Muscle of arm (tissue), 14 donors: Measurements from ENCODE around the gene PMF1. TPM values are rescaled to one million over a fixed set of nuclear protein-coding genes. Genes with fewer than 3 reads are reported as not detected.
"Not testable (repeated sequence)": the region's sequence is repeated elsewhere in the genome, so short reads cannot be mapped to it uniquely, and the experiment has no call there.

Source experiments
- DNase-seq: peaks from one replicate; pipeline ENCODE4 v3.0.0-alpha.2; 2013
- long read RNA-seq, 11 donors: transcript quantifications; one replicate each; lab custom pipeline, GENCODE V29; 2026
- polyA plus RNA-seq, 12 donors: library from polyadenylated mRNA; unstranded; fragments of 120-200 nt; gene quantifications; one replicate each; pipeline ENCODE4 v1.2.1, GENCODE V29; 2013; ENCODE audit not compliant: insufficient read length in 12 of 12

PMF1 gene, protein sequence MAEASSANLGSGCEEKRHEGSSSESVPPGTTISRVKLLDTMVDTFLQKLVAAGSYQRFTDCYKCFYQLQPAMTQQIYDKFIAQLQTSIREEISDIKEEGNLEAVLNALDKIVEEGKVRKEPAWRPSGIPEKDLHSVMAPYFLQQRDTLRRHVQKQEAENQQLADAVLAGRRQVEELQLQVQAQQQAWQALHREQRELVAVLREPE
- 10 to 100 TPM in 11 of 12 donors, not detected in 1; 37.1 to 66.7 (median 40.6) TPM for polyA plus RNA-seq
- long read RNA-seq, donor 1, transcript PMF1-202 (5 exons, 1,068 nt): major isoform, 31 of 83 reads
- long read RNA-seq, donor 1, partial matches to known transcripts: 50 of 83 reads
- long read RNA-seq, donor 1, other reads (novel, unspliced or antisense): 0 of 83 reads
- long read RNA-seq, donor 2, transcript PMF1-202 (5 exons, 1,068 nt): major isoform, 26 of 26 reads
- long read RNA-seq, donor 2, partial matches to known transcripts: 0 of 26 reads
- long read RNA-seq, donor 2, other reads (novel, unspliced or antisense): 0 of 26 reads
- long read RNA-seq, donor 3, transcript PMF1-202 (5 exons, 1,068 nt): major isoform, 8 of 27 reads
- long read RNA-seq, donor 3, partial matches to known transcripts: 18 of 27 reads
- long read RNA-seq, donor 3, other reads (novel, unspliced or antisense): 0 of 27 reads
- long read RNA-seq, donor 4, transcript PMF1-202 (5 exons, 1,068 nt): major isoform, 6 of 7 reads
- long read RNA-seq, donor 4, partial matches to known transcripts: 0 of 7 reads
- long read RNA-seq, donor 4, other reads (novel, unspliced or antisense): 0 of 7 reads
- long read RNA-seq, donor 5, transcript PMF1-202 (5 exons, 1,068 nt): major isoform, 27 of 27 reads
- long read RNA-seq, donor 5, partial matches to known transcripts: 0 of 27 reads
- long read RNA-seq, donor 5, other reads (novel, unspliced or antisense): 0 of 27 reads
- long read RNA-seq, donor 6, transcript PMF1-202 (5 exons, 1,068 nt): major isoform, 5 of 5 reads
- long read RNA-seq, donor 6, partial matches to known transcripts: 0 of 5 reads
- long read RNA-seq, donor 6, other reads (novel, unspliced or antisense): 0 of 5 reads
- long read RNA-seq, donor 7, transcript PMF1-202 (5 exons, 1,068 nt): major isoform, 8 of 16 reads
- long read RNA-seq, donor 7, partial matches to known transcripts: 8 of 16 reads
- long read RNA-seq, donor 7, other reads (novel, unspliced or antisense): 0 of 16 reads
- long read RNA-seq, donor 8, transcript PMF1-202 (5 exons, 1,068 nt): major isoform, 23 of 24 reads
- long read RNA-seq, donor 8, partial matches to known transcripts: 0 of 24 reads
- long read RNA-seq, donor 8, other reads (novel, unspliced or antisense): 0 of 24 reads
- long read RNA-seq, donor 9, transcript PMF1-202 (5 exons, 1,068 nt): major isoform, 13 of 25 reads
- long read RNA-seq, donor 9, partial matches to known transcripts: 11 of 25 reads
- long read RNA-seq, donor 9, other reads (novel, unspliced or antisense): 0 of 25 reads
- long read RNA-seq, donor 10, transcript PMF1-202 (5 exons, 1,068 nt): major isoform, 14 of 17 reads
- long read RNA-seq, donor 10, partial matches to known transcripts: 0 of 17 reads
- long read RNA-seq, donor 10, other reads (novel, unspliced or antisense): 0 of 17 reads
- long read RNA-seq, donor 11, transcript PMF1-202 (5 exons, 1,068 nt): major isoform, 25 of 26 reads
- long read RNA-seq, donor 11, partial matches to known transcripts: 0 of 26 reads
- long read RNA-seq, donor 11, other reads (novel, unspliced or antisense): 0 of 26 reads

DNA sequence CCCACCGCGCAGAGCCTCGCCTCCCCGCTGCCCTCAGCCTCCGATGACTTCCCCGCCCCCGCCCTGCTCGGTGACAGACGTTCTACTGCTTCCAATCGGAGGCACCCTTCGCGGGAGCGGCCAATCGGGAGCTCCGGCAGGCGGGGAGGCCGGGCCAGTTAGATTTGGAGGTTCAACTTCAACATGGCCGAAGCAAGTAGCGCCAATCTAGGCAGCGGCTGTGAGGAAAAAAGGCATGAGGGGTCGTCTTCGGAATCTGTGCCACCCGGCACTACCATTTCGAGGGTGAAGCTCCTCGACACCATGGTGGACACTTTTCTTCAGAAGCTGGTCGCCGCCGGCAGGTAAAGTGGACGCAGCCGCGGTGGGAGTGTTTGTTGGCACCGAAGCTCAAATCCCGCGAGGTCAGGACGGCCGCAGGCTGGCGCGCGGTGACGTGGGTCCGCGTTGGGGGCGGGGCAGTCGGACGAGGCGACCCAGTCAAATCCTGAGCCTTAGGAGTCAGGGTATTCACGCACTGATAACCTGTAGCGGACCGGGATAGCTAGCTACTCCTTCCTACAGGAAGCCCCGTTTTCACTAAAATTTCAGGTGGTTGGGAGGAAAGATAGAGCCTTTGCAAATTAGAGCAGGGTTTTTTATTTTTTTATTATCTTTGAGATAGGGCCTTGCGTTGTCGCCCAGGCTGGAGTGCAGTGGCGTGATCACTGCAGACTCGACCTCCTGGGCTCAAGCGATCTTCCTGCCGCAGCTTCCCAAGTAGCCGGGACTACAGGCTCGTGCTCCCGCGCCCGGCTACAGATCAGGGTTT, at the start of gene PMF1:
Gene PMF1, plus strand, starts transcription at position 175 of the 811 bp plus-strand sequence. Its CDS starts 9 bp downstream, at position 184.
- DNase-seq: peak; percentile 96

DNA sequence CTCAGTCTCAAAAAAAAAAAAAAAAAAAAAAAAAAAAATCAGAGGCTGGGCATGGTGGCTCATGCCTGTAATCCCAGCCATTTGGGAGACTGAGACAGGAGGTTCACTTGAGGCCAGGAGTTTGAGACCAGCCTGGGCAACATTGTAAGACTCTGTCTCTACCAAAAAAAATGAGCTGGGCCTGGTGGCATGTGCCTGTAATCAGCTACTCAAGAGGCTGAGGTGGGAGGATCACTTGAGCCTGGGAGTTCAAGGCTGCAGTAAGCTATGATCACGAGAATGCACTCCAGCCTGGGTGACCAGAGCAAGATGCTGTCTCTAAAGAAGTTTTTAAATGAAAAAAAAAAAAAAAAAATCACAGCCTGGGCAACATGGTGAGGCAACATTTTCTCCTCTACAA, 49.1 kb upstream of the PMF1 start:
- DNase-seq: no peak

DNA sequence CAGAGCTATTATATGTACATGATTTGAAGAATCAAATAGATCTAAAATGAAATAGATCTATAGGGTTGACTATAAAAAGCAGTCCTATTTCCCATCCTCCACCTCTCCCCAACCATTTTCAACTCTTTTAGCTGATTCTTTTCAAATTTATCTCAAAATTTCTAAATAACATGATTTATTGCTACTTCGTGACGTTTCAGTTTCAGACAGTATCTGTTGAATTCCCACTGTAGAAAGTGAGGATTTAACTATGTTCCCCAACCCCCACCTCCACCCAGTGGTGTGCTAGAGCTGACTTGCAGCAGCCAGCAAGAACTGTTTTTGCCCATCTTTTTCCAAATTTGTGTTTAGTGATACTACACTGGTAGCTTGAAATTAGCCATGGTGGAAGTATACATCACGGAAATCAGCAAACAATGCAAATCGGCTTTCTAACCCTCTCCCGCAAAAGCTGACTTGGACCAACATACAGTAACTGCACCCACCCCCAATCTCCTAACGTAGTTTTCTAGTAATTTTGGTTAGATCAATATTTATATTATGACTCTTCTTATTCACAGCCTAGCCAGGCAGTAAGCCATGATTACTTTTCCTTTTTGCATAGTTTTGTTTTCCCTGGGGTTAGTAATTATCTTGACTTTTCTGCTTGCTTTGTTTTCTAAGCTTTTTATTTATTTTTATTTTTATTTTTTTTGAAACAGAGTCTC, 48.5 kb upstream of the PMF1 start:
- DNase-seq: no peak

DNA sequence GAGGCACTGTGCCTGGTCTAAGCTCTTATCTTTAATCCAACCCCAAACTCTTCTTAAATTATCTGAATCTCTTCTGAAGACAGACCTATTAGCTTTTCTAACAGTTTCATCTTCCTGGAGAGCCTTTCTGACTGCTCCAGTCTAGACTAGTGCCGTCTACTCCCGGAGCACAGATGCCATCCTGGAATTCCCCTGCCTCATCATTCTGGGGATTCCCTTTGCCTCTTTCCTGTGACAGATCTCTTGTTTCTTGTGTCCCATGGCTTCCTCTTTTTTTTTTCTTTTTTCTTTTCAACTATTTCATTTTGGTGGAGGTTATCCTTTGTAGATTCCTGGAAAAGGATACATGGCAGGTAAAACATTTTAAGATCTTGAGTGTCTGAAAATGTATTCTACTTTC, 47.7 kb upstream of the PMF1 start:
- no peak for DNase-seq

DNA sequence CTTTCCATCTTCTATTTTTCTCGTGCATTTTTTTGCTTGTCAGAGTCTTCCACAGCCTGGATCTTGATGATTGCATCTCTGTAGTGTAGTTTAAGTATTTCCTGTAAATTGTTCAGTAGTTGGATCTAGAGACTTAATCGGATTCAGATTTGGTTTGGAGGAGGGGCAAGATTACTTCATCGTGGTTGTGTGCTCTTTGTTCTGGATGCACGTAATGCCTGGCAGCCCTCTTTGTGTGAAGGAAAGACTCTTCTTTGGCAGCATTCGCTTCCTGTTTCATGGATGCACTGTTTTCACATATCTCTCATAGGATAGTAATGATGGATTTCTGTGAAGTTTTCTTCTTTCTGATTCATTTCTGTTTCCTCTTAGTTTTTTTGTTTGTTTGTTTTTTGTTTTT, 45.3 kb upstream of the PMF1 start:
- DNase-seq: no peak

DNA sequence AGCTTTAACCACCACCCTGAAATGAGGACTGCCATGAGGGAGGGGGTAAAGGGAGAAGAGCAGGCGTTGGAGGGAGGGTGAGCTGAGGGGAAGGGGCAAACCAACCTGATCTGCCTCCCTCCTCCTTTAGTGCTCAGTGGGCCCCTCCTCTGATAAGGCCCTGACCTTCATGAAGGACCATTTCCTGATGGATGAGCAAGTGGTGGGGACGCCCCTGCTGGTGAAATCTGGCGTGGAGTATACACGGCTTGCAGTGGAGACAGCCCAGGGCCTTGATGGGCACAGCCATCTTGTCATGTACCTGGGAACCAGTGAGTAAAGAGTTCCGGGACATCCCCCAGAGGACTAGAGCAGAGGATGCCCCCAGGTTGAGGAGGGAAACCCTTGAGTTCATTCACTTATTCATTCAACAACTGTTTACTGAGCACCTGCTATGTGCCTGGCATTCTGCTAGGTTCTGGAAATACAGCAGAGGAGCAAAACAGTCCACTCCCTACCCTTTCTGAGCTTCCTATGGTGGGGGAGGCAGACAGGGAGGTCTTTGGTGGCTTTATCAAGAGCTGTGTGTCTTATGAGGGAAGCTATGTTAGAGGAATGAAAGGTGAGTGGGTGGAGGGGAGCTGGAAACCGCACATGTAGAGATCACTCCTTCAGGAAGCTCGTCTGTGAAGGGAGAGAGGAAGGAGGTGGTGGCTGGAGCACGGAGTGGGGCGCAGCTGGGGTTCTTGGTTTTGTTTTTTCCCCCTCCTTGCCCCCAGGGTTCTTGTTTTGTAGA, 39.9 kb upstream of the PMF1 start:
- DNase-seq: no peak

DNA sequence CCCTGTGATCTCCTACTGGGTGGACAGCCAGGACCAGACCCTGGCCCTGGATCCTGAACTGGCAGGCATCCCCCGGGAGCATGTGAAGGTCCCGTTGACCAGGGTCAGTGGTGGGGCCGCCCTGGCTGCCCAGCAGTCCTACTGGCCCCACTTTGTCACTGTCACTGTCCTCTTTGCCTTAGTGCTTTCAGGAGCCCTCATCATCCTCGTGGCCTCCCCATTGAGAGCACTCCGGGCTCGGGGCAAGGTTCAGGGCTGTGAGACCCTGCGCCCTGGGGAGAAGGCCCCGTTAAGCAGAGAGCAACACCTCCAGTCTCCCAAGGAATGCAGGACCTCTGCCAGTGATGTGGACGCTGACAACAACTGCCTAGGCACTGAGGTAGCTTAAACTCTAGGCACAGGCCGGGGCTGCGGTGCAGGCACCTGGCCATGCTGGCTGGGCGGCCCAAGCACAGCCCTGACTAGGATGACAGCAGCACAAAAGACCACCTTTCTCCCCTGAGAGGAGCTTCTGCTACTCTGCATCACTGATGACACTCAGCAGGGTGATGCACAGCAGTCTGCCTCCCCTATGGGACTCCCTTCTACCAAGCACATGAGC, 36.1 kb upstream of the PMF1 start:
- DNase-seq: no peak

DNA sequence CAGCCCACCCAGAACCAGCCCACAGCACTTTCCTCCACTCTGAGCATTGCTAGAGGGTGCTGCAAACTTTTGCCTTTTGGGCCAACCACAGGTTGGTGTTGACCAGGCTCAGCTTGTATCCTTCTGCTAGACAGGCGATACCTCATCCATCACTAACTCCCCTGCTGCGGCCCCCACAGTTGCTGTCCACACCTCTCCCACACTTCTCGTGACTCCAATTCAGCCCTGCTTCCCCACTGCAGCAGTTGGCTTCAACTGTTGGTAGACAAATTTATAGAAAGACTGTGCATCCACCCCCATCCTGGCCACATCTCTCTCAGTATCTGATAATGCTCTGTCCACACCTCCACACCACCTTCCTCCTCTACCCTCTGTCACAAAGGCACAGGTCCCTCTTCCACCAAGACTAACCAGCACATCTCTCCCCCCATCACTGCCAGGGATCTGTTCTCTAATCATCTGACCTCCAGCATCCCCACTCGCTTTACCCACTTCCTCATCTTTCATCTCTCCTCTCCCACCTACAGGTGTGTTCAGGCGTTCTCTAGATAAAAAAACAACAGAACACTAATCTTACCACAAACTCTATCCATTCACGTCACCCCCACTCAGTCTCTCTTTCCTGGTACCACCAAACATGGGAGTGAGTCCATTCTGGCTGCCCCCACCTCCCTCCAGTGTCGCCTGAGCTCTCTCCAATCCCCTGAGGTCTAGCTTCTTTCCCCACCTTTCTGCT, 34.7 kb upstream of the PMF1 start:
- DNase-seq: no peak

DNA sequence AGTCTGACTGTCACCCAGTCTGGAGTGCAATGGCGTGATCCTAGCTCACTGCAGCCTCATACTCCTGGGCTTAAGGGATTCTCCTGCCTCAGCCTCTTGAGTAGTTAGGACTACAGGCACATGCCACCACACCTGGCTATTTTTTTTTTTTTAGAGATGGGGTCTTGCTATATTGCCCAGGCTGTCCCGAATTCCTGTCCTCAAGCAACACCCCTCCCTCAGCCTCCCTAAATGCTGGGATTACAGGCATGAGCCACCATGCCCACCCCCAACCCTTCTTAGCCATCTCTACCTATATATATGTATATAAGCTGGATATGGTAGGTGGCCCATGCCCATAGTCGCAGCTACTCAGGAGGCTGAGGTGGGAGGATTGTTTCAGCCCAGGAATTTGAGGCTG, 32.3 kb upstream of the PMF1 start:
- no peak for DNase-seq

DNA sequence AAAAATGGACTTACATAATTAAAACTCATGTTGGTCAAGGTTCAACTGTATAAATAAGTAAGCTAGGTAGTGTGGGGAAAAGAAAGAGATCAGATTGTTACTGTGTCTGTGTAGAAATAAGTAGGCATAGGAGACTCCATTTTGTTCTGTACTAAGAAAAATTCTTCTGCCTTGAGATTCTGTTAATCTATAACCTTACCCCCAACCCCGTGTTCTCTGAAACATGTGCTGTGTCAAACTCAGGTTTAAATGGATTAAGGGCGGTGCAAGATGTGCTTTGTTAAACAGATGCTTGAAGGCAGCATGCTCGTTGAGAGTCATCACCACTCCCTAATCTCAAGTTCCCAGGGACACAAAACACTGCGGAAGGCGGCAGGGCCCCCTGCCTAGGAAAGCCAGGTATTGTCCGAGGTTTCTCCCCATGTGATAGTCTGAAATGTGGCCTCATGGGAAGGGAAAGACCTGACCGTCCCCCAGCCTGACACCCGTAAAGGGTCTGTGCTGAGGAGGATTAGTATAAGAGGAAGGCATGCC, 31.3 kb upstream of the PMF1 start:
- not testable (repeated sequence) for DNase-seq

DNA sequence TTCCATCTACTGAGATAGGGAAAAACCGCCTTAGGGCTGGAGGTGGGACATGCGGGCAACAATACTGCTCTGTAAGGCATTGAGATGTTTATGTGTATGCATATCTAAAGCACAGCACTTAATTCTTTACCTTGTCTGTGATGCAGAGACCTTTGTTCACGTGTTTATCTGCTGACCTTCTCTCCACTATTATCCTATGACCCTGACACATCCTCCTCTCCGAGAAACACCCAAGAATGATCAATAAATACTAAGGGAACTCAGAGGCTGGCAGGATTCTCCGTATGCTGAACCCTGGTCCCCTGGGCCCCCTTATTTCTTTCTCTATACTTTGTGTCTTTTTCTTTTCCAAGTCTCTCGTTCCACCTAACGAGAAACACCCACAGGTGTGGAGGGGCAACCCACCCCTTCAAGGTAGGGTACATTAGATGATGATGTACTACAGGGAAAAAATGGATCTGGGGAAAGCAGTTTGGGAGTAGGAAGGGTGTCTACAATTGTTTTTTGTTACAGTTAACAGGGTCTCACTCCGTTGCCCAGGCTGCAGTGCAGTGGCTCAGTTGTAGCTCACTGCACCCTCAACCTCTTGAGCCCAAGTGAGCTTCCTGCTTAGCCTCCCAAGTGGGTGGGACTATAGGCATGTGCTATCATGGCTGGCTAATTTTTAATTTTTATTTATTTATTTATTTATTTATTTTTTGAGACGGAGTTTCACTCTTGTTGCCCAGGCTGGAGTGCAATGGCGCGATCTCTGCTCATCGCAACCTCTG, 30.6 kb upstream of the PMF1 start:
- not testable (repeated sequence) for DNase-seq

DNA sequence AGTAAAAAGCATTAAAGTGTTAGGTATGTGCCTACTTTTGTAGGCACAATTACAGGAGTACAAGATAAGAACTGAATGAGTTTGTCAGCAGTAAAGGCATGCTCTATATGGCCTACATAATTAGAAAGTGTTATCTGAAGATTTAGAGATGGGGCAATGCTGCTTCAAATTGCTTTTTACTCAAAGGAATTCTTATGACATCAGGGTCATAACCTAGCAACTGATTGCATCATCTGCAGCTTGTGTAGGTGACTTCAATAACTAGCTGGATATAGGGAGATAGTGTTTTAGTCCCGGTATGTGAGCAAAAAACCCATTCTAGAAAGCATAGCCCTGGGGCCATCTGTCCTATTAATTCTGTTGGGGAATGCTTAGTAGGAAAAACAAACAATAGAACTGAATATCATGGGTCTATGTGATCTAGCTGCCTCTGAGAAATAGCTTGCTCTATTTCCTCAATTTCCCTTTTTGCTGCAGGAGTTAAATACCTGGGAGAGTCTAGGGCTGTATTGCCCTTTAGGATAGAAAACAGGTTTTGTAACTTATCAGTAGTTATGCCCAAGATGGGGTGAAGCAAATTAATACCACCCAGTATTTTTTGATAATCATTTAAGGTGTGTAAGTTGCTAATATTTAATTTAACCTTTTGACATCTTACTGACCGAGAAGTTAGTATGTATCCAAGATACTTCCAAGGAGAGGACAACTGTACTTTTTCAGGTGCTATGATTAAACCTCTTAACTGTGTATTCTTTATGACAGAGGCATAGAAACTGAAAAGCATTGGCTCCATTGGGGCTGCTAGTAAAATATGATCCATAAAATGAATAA, 26.2 kb upstream of the PMF1 start:
- DNase-seq: not testable (repeated sequence)

DNA sequence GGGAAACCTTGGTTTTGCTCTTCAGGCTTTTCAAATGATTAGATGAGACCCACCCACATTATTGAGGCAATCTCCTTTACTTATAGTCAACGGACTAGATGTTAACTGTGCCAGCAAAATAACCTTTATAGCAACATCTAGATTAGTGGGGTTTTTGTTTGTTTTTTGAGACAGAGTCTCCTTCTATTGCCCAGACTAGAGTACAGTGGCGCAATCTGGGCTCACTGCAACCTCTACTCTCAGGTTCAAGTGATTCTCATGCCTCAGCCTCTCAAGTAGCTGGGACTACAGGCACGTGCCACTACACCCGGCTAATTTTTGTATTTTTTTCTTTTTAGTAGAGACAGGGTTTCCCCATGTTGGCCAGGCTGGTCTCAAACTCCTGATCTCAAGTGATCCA, 22.5 kb upstream of the PMF1 start:
- DNase-seq: not testable (repeated sequence)

DNA sequence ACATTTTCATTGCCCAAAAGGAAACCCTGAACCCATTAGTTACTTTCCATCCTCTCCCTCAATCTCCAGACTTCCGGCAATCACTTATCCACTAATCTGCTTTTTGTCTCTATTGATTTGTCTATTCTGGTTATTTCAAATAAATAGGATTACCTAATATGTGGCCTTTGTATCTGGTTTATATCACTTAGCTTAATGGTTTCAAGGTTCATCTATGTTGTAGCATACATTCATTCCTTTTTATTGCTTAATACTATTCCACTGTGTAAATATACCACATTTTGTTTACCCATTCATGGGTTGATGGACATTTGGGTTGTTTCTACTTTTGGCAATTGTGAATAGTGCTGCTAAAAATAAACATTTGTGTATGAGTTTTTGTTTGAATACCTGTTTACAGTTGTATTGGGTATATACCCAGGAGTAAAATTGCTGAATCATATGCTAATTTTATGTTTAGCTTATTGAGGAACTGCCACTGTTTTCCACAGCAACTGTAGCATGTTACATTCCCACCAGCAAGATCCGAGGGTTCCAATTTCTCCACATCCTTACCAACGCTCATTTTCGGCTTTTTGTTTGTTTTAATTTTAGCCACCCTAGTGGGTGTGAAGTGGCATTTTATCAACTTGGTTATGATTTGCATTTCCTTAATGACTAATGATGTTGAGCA, 21.4 kb upstream of the PMF1 start:
- DNase-seq: no peak

DNA sequence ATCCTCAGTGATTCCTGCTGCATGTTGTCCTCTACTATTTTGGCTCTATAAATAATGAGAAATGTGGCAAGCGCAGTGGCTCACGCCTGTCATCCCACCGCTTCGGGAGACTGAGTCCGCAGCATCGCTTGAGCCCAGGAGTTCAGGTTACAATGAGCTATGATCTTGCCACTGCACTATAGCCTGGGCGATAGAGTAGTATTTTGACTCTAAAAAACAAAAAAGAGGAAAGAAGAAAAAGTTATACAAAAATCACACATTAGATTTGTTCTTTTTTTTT, 19.7 kb upstream of the PMF1 start:
- DNase-seq: no peak
